GM12875 (cell line): ENCODE data around the gene KDELR3.

Experiments used
- H3K4me3 ChIP-seq: one replicate; pipeline ENCODE4 v1.5.1; 2011; ENCODE audit warnings: low read depth, low read length, control low read depth
- CTCF ChIP-seq: IDR thresholded peaks from 2 replicates; pipeline ENCODE4 v1.5.1; 2011; ENCODE audit warnings: low read depth, mild to moderate bottlenecking, control low read depth, inconsistent platforms, low read length, moderate library complexity, borderline replicate concordance; ENCODE audit not compliant: insufficient read depth

KDELR3 gene

DNA sequence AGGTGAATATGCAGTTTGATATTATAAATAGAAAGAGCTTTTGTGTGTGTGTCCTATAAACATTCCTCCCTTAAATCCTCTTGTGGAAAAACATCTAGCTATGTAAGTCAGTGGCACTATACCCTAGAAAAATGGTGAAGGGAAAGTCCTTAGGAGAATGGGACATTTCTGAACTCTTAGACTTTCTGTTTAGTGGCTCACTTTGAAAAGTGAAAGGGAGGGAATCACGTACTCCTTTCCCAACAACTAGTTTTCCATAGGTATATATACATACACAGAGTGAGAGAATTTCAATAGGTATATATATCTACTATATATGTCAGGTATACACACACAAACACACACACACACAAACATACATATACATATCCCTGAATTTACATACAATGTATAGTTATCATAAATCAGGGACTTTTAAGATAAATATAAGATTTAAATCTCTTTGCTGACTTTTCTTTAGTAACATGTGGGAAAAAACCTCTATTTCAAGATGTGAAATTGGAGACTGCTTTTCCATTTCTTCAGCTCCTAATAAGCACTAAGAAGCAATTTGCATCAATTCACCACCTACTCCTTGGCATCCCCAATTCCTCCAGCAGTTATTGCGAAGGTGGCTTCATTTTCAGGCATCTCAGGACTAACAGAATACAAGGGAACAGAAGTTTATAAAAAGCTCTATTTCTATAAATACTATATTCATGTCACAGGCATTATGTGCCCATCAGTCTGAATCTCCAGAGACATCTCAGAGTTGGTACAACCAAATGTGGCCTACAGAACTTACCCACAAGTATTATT, 51.8 kb downstream of the KDELR3 start:
- H3K4me3 ChIP-seq, result no peak overlapping the region
- no peak for TF ChIP-seq CTCF

DNA sequence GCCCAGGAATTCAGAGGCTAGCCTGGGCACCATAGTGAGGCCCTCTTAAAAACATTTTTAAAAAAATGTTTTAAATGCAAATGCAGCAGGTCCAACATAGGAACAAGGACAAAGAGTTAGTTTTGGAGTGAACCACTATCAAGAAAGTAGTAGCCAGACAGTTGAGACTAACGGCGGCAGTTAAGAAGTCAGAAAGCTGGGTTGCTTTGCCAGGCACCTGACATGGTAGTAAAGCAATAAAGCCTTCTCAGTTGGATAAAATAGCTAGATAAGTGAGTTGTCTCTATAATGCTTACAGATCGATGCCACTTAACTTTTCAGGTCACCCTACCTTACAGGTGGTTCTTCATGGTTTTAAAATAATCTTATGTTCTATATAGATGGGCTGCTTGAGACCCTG, 55.1 kb downstream of the KDELR3 start:
- H3K4me3 ChIP-seq, result no peak overlapping the region
- no peak for TF ChIP-seq CTCF

DNA sequence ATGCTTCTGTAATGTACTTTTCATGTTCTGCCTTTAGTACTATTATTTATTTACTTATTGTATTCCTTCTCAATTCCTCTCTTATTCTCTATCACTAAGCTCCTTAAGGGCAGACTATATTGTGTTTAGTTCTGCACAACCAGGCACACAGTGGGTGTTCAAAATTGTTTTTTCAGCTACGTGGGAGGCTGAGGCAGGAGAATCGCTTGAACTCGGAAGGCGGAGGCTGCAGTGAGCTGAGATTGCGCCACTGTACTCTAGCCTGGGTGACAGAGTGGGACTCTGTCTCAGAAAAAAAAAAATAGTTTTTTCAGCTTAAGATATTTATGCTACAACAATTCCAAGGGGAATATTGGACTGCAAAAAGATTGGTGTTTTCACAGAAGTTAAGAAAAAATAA, 55.6 kb downstream of the KDELR3 start:
- no peak overlapping the region for H3K4me3 ChIP-seq
- no peak for TF ChIP-seq CTCF

- no peak overlapping the region for H3K4me3 ChIP-seq
- no peak for TF ChIP-seq CTCF
Observed at GRCh38 chr22:38524429-38524828, 56.5 kb downstream of the KDELR3 start.

GRCh38 chr22:38531251-38531938, 63.5 kb downstream of the KDELR3 start:
- TF ChIP-seq CTCF, result no peak
- no peak overlapping the region for H3K4me3 ChIP-seq
